Heart left ventricle (tissue), 13 donors: ENCODE measurements around the gene JPH3.

Experiments used
- POLR2A ChIP-seq, 2 donors: fragments of 450-650 bp; IDR thresholded peaks; one replicate each; pipeline ENCODE4 v1.6.1; 2017; ENCODE audit warnings: antibody characterized with exemption in 2 of 2, mild to moderate bottlenecking in 2 of 2, moderate library complexity in 2 of 2
- TF ChIP-seq, protein P1 (sequence below), 12 donors: fragments of 200-600 bp; sonication (generic) in 4 of 12; IDR thresholded peaks; one replicate each; pipeline versions ENCODE4 v1.5.0 to v1.8.0; 2018 to 2022; ENCODE audit warnings: antibody characterized with exemption in 12 of 12, mild to moderate bottlenecking in 5 of 12
- donor health status: ischemic (EF 13 %, LVEDD 7.1; RV severe dilation, severe dysfunction).
- donor health status: DM: no; HTN: yes; CAD: no.
- donor health status: DM: no; HTN: no; CAD: no.
- donor health status: ischemic (EF 25% LVEDD 6.9; RV normal size, moderate dysfunction).
- donor health status: ischemic (EF 25% LVEDD 5.7; RV mildly dilated, moderate dysfunction).
- donor health status: ischemic (EF 35%, LVEDD 5.7; RV mildly dilated, moderate dysfunction).
- donor health status: nonischemic (EF 11% LVEDD 7.7; RV severe dilation, severe dysfunction).
- donor health status: DM: yes; HTN: yes; CAD: no.
- donor health status: PGD.
- donor health status: ischemic (EF 29% LVEDD 5.4; RV normal size, mild dysfunction).
- donor health status: nonischemic (EF 23%, LVEDD 6.1; RV moderate dilation, normal function).

GRCh38 chr16:87703071-87703470 is 100.8 kb downstream of the JPH3 start:
- TF ChIP-seq, protein P1, sequence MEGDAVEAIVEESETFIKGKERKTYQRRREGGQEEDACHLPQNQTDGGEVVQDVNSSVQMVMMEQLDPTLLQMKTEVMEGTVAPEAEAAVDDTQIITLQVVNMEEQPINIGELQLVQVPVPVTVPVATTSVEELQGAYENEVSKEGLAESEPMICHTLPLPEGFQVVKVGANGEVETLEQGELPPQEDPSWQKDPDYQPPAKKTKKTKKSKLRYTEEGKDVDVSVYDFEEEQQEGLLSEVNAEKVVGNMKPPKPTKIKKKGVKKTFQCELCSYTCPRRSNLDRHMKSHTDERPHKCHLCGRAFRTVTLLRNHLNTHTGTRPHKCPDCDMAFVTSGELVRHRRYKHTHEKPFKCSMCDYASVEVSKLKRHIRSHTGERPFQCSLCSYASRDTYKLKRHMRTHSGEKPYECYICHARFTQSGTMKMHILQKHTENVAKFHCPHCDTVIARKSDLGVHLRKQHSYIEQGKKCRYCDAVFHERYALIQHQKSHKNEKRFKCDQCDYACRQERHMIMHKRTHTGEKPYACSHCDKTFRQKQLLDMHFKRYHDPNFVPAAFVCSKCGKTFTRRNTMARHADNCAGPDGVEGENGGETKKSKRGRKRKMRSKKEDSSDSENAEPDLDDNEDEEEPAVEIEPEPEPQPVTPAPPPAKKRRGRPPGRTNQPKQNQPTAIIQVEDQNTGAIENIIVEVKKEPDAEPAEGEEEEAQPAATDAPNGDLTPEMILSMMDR (IDR thresholded peaks at IDR 0.05) = no peak
- TF ChIP-seq POLR2A (IDR thresholded peaks at IDR 0.05) = no peak
